ENCODE data around the gene STK4.

Gene STK4

DNA sequence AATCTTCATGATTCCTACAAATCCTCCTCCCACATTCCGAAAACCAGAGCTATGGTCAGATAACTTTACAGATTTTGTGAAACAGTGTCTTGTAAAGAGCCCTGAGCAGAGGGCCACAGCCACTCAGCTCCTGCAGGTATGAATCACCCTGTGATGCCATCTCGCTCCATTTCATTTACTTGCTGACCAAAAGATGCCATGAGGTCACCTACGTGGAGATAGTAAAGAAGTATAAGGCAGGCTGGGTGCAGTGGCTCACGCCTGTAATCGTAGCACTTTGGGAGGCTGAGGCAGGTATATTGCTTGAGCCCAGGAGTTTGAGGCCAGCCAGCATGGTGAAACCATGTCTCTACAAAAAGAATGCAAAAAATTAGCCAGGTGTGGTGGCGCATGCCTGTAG lies 30.9 kb downstream of the STK4 start:
- peaks cover 30 to 38% of the 10 kb centered on the region in 2 experiments for H3K4me1 ChIP-seq (ENCODE audit: control insufficient read depth in 1 of 2, insufficient read depth in 1 of 2, low read depth in 1 of 2, low read length in 1 of 2)
- H3K27me3 ChIP-seq, result no peaks in the 10 kb centered on the region
- peaks cover 4% of the 10 kb centered on the region for H3K9me3 ChIP-seq
- H3K4me3 ChIP-seq (ENCODE audit: low read depth in 1 of 2, low read length in 1 of 2), result no peak overlapping the region
- peaks cover 73% of the 10 kb centered on the region for H3K36me3 ChIP-seq
- TF ChIP-seq, protein P1, sequence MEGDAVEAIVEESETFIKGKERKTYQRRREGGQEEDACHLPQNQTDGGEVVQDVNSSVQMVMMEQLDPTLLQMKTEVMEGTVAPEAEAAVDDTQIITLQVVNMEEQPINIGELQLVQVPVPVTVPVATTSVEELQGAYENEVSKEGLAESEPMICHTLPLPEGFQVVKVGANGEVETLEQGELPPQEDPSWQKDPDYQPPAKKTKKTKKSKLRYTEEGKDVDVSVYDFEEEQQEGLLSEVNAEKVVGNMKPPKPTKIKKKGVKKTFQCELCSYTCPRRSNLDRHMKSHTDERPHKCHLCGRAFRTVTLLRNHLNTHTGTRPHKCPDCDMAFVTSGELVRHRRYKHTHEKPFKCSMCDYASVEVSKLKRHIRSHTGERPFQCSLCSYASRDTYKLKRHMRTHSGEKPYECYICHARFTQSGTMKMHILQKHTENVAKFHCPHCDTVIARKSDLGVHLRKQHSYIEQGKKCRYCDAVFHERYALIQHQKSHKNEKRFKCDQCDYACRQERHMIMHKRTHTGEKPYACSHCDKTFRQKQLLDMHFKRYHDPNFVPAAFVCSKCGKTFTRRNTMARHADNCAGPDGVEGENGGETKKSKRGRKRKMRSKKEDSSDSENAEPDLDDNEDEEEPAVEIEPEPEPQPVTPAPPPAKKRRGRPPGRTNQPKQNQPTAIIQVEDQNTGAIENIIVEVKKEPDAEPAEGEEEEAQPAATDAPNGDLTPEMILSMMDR (IDR thresholded peaks at IDR 0.05), result no peak
- H3K27ac ChIP-seq, result peak overlapping the region; percentile 48

DNA sequence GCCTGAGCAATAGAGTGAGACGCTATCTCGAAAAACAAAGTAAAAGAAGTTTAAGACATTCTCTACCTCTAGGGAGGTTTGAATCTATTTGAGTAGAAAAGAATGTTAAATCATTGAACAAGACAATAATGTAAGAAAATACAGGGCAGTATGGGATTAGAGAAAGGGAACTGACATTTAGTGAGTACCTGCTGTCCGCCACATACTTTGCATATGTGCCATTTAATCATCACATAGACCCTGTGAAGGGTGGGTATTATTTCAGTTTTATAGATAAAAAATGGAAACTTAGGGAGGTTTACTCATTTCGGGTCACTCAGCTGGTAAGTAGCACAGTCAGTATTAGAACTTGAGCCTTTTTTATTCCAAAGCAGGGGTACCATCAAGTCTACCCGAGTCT lies 31.4 kb downstream of the STK4 start:
- Histone ChIP-seq H3K36me3 (peaks cover 78% of the 10 kb centered on the region), H3K4me3 (ENCODE audit: low read depth in 1 of 2, low read length in 1 of 2) (no peak overlapping the region), H3K9me3 (peaks cover 4% of the 10 kb centered on the region), H3K27me3 (no peaks in the 10 kb centered on the region), H3K4me1 (ENCODE audit: control insufficient read depth in 1 of 2, insufficient read depth in 1 of 2, low read depth in 1 of 2, low read length in 1 of 2) (peaks cover 25 to 33% of the 10 kb centered on the region in 2 experiments), H3K27ac (peak overlapping the region; percentile 48)
- TF ChIP-seq, protein P1 (IDR thresholded peaks at IDR 0.05), result no peak

DNA sequence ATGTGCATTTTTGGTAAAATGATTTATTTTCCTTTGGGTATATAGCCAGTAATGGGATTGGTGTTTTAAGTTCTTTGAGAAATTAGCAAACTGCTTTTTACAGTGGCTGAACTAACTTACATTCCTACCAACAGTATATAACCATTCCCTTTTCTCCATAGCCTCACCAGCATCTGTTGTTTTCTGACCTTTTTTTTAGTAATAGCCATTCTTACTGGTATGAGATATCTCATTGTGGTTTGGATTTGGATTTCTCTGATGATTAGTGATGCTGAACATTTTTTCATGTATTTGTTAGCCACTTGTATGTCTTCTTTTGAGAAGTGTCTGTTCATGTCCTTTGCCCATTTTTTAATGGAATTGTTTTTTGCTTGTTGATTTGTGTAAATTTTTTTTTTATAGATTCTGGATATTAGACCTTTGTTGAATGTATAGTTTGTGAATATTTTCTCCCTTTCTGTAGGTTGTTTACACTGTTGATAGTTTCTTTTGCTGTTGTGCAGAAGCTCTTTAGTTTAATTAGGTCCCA lies 42.3 kb downstream of the STK4 start:
- Histone ChIP-seq H3K4me3 (ENCODE audit: low read depth in 1 of 2, low read length in 1 of 2) (no peak overlapping the region), H3K4me1 (ENCODE audit: control insufficient read depth in 1 of 2, insufficient read depth in 1 of 2, low read depth in 1 of 2, low read length in 1 of 2) (no peaks in the 10 kb centered on the region), H3K27me3 (no peaks in the 10 kb centered on the region), H3K9me3 (no peaks in the 10 kb centered on the region), H3K36me3 (peaks cover 78% of the 10 kb centered on the region), H3K27ac (no peak overlapping the region)
- TF ChIP-seq, protein P1 (IDR thresholded peaks at IDR 0.05), result no peak

DNA sequence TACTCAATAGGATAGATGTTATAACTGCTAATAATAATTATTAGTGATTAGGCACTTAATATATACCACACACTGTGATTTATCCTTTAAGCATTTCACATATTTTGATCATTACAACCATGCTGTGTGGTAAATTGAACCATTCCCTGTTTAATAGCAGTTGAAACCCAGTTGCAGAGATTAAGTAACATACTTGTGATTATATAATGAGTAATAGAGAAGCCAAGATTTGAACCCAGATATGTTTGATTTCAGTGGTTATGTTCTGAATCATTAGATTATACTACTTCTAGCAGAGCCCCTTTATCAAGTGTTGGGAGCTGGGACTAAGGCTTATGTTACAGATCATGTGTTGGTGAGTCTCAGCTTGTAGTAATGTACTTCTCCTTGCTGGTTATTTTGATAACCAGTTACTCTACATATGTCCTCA lies 44.1 kb downstream of the STK4 start:
- H3K9me3 ChIP-seq, result no peaks in the 10 kb centered on the region
- TF ChIP-seq, protein P1 (IDR thresholded peaks at IDR 0.05), result no peak
- no peak overlapping the region for H3K4me3 ChIP-seq (ENCODE audit: low read depth in 1 of 2, low read length in 1 of 2)
- peaks cover 79% of the 10 kb centered on the region for H3K36me3 ChIP-seq
- no peaks in the 10 kb centered on the region for H3K27me3 ChIP-seq
- peaks cover 5 to 6% of the 10 kb centered on the region in 2 experiments for H3K4me1 ChIP-seq (ENCODE audit: control insufficient read depth in 1 of 2, insufficient read depth in 1 of 2, low read depth in 1 of 2, low read length in 1 of 2)
- H3K27ac ChIP-seq, result peak overlapping the region; percentile 48

DNA sequence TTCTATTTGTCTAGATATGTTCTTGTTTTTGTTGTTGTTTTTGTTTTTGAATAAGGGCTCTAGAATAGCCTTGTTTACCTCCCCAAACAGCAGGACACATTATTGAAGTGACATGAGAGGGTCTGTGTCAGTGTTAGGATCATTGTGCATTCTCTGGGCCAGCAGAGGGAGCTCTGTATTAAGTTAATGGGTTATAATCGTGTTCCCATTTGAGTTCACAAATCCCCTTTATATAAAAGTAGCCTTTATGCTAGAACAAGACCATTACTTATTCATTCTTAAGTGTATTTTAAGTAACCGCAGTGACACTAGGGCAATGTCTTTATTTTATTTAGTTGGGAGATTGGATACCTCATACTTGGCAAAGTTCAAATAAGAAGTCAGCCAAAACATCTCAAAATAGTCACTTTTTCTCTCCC lies 44.8 kb downstream of the STK4 start:
- H3K4me1 ChIP-seq (ENCODE audit: control insufficient read depth in 1 of 2, insufficient read depth in 1 of 2, low read depth in 1 of 2, low read length in 1 of 2), result peaks cover 6% of the 10 kb centered on the region in 2 experiments
- H3K9me3 ChIP-seq, result no peaks in the 10 kb centered on the region
- H3K27ac ChIP-seq, result peak overlapping the region; percentile 48
- no peaks in the 10 kb centered on the region for H3K27me3 ChIP-seq
- H3K4me3 ChIP-seq (ENCODE audit: low read depth in 1 of 2, low read length in 1 of 2), result no peak overlapping the region
- TF ChIP-seq, protein P1 (IDR thresholded peaks at IDR 0.05), result no peak
- H3K36me3 ChIP-seq, result peaks cover 82% of the 10 kb centered on the region

Data from neutrophil (primary cell).